NCI-H446 treated with DMSO at 0.1 percent for 48 hours (cell line): ENCODE data around the gene MAP2.

Experiments used
- DNase-seq: peaks from one replicate; lab custom pipeline; 2025; lab: John Stamatoyannopoulos, UW

Gene MAP2

DNA sequence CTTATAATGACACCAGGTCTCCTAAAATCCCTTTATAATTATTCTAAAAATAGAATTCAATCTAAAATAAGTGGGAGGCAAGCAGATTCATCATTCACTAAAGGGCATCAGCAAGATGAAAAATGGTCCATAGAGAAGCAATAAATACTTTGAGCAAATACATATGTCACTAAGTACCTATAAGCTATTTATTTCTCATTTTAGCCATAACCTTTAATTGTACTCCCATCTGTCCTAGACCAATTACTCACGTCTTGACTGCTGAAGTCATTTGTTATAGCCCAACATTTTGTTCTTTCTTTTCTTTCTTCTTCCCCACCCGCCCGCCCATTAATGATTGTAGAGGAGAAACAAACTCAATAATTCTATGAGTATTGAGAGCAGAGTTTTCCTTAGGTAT lies 105.7 kb downstream of the MAP2 start:
- DNase-seq = peak; percentile 26

DNA sequence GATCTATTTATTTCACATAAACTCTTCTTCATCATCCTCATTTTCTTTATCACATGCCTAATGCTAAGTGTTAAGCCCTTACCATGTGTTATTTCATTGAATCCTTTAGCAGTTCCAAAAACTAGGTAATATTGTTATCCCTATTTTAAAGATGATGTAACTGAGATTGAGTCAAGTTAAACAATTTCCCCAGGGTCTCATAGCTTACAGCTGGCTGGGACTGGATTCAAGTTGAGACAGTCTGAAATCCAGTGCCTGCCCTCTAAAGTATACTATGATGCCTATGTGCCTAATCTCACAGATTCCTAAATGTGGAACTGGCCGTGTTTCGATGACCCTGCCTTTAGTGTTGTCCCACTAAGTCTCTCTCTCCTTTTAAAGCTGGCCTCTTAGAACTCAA lies 108.5 kb downstream of the MAP2 start:
- DNase-seq = no peak

DNA sequence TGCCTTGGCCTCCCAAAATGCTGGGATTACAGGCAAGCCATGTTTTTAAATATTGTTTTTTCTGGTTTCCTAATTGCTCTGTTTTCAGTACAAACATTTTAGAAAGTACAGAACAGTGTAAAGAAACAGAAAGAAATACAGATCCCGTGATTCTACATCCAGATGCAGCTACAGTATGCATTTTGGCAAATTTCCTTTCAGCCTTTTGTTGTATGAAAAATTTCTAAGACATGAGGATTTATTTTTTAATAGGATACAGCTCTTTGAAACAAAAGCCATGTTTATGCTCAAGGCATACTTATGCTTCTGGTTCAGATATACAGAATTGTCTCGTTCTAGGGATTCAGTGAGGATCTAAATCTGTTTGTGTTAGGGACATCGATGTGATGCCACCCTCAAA lies 109.5 kb downstream of the MAP2 start:
- no peak for DNase-seq

- no peak for DNase-seq
These were observed 110.4 kb downstream of the MAP2 start for GRCh38 chr2:209534228-209534627.

DNA sequence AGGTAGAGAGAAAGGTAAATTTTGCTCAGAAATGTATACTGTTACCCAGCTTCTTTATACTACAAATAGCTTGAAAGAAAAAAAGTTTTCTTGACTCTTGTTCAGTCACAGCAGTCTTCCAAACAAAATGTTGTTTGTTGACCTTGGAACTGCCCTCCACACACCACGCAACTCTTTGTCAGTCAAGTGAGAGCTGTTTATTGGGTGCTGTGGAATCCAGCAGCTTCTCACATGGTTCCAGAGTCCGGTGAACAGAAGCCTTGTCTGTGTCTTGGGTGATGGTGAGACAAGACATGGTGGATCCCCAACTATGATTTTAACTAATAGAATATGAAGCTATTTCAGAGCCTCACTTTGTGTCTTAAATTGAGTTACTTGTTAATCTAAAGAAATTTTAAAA lies 112.5 kb downstream of the MAP2 start:
- no peak for DNase-seq

- DNase-seq = no peak
These were observed 123.9 kb downstream of the MAP2 start for GRCh38 chr2:209547726-209548125.

GRCh38 chr2:209549589-209549988 lies 125.7 kb downstream of the MAP2 start:
- no peak for DNase-seq

- no peak for DNase-seq
These were observed 130.1 kb downstream of the MAP2 start for GRCh38 chr2:209553913-209554312.

DNA sequence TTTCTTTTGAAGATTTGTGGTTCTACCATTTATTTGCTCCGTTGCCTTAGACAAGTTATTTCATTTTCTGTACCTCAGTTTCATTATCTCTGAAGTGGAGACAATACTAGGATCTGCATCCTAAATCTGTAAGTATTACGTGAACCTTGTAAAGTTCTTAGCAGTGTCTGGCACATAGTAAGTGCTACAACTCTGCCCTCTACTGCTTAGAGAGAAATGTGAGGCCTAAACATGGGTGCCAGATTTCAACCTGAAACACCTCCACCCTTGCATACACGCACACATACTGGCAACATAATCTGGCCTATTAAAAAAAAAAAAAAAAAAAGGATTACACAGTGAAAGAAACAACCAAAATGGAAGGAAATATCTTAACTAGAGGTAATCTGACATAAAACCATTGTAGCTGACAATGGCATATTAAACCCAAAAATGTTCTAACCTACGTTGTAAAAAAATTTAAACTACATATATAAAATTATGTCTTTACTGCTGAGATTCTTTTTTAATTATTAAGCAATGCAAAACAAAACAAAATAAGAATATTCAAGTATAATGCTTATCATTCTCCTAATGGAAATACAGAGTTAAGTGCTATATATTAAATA lies 132.6 kb downstream of the MAP2 start:
- DNase-seq = peak; percentile 53

- no peak for DNase-seq
These were observed 137.1 kb downstream of the MAP2 start for GRCh38 chr2:209560911-209561310.

DNA sequence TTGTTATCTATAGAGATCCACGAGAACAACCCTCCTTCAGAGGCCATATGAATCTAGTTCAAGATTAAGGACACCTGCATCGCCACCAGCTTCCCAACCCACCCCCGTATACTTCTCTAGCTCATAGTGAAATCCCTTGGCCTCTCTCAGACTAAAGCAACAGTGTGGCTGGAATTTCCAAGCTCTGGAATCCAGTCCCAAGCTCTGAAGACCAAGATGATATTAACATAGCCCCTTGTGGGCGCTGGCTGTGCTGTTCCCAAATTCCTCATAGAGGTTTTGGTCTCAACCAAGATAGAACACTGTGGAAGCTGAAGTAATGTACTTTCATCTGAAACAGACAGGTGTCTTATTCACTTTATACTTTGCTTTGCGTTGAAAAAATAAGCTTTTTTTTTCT lies 139.6 kb downstream of the MAP2 start:
- DNase-seq = no peak

DNA sequence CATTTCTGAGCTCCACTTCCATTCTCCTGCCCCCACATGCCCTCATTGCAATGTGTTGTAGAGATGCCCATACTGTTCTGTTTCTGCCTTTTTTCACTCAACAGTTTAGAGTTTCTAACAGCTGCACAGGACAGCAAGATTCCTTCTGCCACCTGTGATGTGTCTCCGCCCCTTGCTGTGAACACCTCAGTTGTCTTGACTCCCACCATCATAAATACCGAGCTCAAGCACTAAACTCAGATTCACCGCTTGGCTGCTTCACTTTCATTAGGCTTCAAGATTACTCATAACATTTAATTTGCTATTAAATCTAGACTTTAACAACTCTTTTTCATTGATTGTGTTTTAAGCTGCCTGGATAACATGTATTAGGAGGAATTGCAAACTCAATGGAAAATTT lies 141.0 kb downstream of the MAP2 start:
- DNase-seq = no peak

- no peak for DNase-seq
These were observed 142.2 kb downstream of the MAP2 start for GRCh38 chr2:209565896-209566582.

- DNase-seq = no peak
These were observed 146.3 kb downstream of the MAP2 start for GRCh38 chr2:209570194-209570593.

DNA sequence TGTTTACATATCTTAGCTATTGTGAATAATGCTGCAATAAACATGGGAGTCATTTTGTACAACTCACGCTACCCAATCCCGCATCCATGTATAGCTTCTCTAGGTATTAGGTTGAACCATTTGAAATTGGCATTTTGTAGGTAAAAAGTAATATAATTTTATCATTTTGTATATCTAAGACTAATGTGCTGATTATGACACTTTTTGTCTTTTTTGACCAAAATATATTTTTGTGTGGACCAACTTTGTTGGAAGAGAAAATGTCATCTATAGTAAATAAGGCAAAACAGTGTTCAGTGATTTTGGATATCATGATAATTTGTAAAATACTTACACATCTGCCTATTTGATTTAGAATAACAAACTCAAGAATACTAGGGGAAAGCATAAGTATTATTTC lies 150.7 kb downstream of the MAP2 start:
- DNase-seq = no peak

GRCh38 chr2:209577376-209578357 lies 153.8 kb downstream of the MAP2 start:
- peak; percentile 27 for DNase-seq

DNA sequence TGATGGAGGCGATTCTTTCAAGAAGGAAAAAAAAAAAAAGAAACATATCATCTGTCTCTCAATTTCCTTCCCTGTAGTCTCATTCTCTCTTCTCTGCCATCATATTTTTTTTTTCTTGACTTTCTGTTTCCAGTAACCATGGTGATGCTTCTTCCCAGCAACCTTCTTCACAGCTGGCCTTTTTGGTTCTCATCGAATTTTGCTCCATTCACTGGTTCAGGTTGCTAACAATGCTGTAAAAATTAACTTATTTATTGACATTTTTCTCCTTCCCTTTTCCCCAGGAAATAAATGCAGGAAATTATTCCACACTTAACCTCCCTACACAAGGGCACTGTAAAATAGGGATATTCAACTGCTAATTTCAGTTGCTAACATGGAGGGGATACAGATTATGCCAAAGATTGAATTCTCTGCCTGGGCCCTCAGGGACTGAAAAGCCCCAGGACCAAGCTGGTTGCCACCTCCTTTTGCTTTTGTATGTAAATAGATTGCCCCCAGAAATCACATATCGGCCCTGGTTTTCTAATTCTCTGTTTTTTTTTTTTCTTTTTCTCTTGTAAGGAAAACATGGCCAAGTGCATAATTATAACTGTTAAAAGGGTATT lies 154.7 kb downstream of the MAP2 start:
- no peak for DNase-seq

DNA sequence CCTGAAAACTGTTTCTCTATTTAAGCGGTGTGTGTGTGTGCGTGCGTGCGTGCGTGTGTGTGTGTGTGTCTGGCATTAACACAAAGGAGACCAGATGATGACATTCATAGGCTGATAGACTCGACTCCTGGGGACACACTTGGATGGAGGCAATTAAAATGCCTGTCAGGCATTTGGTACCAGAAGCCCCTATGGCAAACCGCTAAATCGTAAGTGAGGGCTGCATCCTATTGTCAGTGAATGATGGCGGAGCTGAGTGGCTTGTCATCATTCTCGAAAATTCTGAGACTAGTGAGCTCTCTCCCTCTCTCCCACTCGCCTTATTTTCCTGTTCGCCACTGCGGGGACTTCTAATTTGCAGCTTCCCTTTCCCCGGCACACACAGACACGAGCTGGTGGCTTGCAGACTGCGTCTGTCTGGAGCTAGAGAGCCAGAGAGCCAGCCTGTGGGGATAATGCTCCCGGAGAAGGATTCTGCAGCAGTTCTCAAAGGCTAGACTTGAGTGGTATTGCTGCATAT lies 155.4 kb downstream of the MAP2 start:
- peak; percentile 48 for DNase-seq

DNA sequence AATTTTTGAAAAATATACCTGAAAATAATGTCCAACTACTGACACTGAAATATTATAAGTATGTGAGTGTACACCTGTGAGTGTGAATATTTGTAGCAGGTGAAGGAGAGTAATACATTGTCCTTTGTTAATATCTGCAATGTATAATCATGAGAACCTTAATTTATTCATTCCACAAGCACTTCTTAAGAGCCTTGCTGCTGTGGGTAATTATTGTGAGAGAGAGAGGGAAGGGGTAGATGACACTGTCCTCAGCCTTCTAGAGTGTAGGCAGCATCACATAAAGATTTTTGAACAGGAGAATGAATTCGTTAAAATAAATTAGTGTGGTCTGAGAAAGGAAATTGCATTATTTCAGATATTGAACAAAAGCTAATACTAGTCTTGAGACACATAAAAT lies 157.2 kb downstream of the MAP2 start:
- no peak for DNase-seq

- DNase-seq = peak; percentile 67
These were observed 158.4 kb downstream of the MAP2 start for GRCh38 chr2:209582281-209582680.

DNA sequence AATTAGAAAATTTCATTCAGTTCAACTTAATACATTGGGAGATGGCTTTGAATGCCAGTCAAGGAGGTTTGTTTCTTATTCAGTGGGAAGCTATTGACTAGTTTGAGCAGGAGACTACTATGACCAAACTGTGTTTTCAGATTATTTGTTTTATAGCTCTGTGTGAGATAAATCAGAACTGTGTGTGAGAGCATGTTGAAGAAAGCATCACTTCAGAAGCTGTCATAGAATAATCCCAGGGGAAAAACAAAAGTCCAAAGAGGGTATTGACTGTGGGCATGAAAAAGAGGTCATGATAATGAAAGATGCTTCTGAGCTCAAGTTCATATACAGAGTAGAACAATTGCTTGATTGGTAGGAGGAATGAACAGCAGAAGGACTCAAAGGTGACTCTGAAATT lies 160.6 kb downstream of the MAP2 start:
- DNase-seq = no peak

DNA sequence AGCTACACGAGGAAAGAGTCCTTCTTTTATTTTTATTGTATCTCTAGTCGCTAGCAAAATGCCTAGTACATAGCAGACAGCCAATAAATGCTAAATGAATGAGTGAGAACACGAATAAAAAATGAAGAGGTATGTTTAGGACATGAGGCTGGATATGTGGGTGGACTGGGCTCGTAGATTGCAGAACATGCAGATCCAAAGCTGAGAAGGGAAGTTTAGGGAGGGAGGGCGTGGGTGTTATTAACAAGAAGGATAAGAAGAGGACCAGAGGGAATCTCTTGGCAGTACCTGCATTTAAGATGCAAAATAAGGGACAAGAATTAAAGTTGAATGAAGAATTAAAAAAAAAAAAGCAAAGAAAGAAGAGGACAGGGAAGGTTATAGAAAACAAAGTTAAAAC lies 161.1 kb downstream of the MAP2 start:
- DNase-seq = no peak
